Nephron (organoid): ENCODE measurements around the gene NAT9.
A peak's percentile ranks its signal among the peaks of the same experiment; 100 is the strongest.

Experiments
- H3K27ac Mint-ChIP-seq, 3 experiments: 2 replicates each; pipeline ENCODE4 v1.8.0; 2020; ENCODE audit warnings: mixed read lengths in 3 of 3, mild to moderate bottlenecking in 2 of 3, moderate library complexity in 1 of 3
- H3K27me3 Mint-ChIP-seq: 2 replicates; pipeline ENCODE4 v1.8.0; 2021; ENCODE audit warnings: low read depth, mild to moderate bottlenecking, moderate library complexity, mixed read lengths
- H3K36me3 Mint-ChIP-seq: 2 replicates; pipeline ENCODE4 v1.8.0; 2020; ENCODE audit warnings: low read depth, mixed read lengths
- H3K4me1 Mint-ChIP-seq: 2 replicates; pipeline ENCODE4 v1.8.0; 2020; ENCODE audit warnings: mixed read lengths
- H3K4me3 Mint-ChIP-seq, 3 experiments: 2 replicates each; pipeline ENCODE4 v1.8.0; 2020; ENCODE audit warnings: mild to moderate bottlenecking in 3 of 3, mixed read lengths in 3 of 3, moderate library complexity in 2 of 3
- H3K9me3 Mint-ChIP-seq: 2 replicates; pipeline ENCODE4 v1.8.0; 2020; ENCODE audit warnings: mixed read lengths
- CTCF ChIP-seq, 3 experiments: fragments of 200-600 bp; sonication (generic); IDR thresholded peaks; one replicate each; pipeline ENCODE4 v1.5.0; 2021; ENCODE audit warnings: antibody characterized with exemption in 3 of 3; ENCODE audit not compliant: unreplicated experiment in 3 of 3

The NAT9 gene

GRCh38 chr17:74770498-74771318, 5.4 kb downstream of the NAT9 start:
- peak; percentile 67 to 78 (median 75) for TF ChIP-seq CTCF (IDR thresholded peaks at IDR 0.05; ENCODE audit: unreplicated experiment in 3 of 3)
- H3K4me3 Mint-ChIP-seq: peak overlapping the region; percentile 13 to 54 (median 52)
- H3K27ac Mint-ChIP-seq: peak overlapping the region; percentile 68 to 84 (median 78)
- H3K9me3 Mint-ChIP-seq: no peaks in the 10 kb centered on the region
- peaks cover 18% of the 10 kb centered on the region for H3K4me1 Mint-ChIP-seq
- no peaks in the 10 kb centered on the region for H3K27me3 Mint-ChIP-seq
- peaks cover 36% of the 10 kb centered on the region for H3K36me3 Mint-ChIP-seq

GRCh38 chr17:74769856-74770497, 6.2 kb downstream of the NAT9 start:
- Mint-ChIP-seq H3K27me3 (no peaks in the 10 kb centered on the region), H3K9me3 (no peaks in the 10 kb centered on the region), H3K36me3 (peaks cover 36% of the 10 kb centered on the region), H3K27ac (peak overlapping the region in 2 of 3 experiments; percentile 68 to 84), H3K4me1 (peaks cover 14% of the 10 kb centered on the region), H3K4me3 (no peak overlapping the region)
- TF ChIP-seq CTCF (IDR thresholded peaks at IDR 0.05; ENCODE audit: unreplicated experiment in 3 of 3): no peak

GRCh38 chr17:74769266-74769855, 6.8 kb downstream of the NAT9 start:
- no peak for TF ChIP-seq CTCF (IDR thresholded peaks at IDR 0.05; ENCODE audit: unreplicated experiment in 3 of 3)
- Mint-ChIP-seq H3K9me3 (no peaks in the 10 kb centered on the region), H3K27ac (peak overlapping the region in 2 of 3 experiments; percentile 76 to 80), H3K36me3 (peaks cover 36% of the 10 kb centered on the region), H3K4me3 (no peak overlapping the region), H3K4me1 (peaks cover 14% of the 10 kb centered on the region), H3K27me3 (no peaks in the 10 kb centered on the region)

- TF ChIP-seq CTCF (IDR thresholded peaks at IDR 0.05; ENCODE audit: unreplicated experiment in 3 of 3): no peak
- no peaks in the 10 kb centered on the region for H3K9me3 Mint-ChIP-seq
- peaks cover 14% of the 10 kb centered on the region for H3K4me1 Mint-ChIP-seq
- no peak overlapping the region for H3K4me3 Mint-ChIP-seq
- peak overlapping the region; percentile 23 to 80 (median 76) for H3K27ac Mint-ChIP-seq
- H3K36me3 Mint-ChIP-seq: peaks cover 32% of the 10 kb centered on the region
- no peaks in the 10 kb centered on the region for H3K27me3 Mint-ChIP-seq
These were observed 7.4 kb downstream of the NAT9 start for GRCh38 chr17:74768763-74769114.

- Mint-ChIP-seq H3K27ac (peak overlapping the region; percentile 74 to 80 (median 76)), H3K4me3 (no peak overlapping the region), H3K27me3 (no peaks in the 10 kb centered on the region), H3K9me3 (no peaks in the 10 kb centered on the region), H3K4me1 (peaks cover 12% of the 10 kb centered on the region), H3K36me3 (peaks cover 31% of the 10 kb centered on the region)
- no peak for TF ChIP-seq CTCF (IDR thresholded peaks at IDR 0.05; ENCODE audit: unreplicated experiment in 3 of 3)
These were observed 7.9 kb downstream of the NAT9 start for GRCh38 chr17:74768069-74768762.
